ENCODE measurements around the gene ALG14.
"Not testable (repeated sequence)": the region's sequence is repeated elsewhere in the genome, so short reads cannot be mapped to it uniquely, and the experiment has no call there.

ALG14 gene

DNA sequence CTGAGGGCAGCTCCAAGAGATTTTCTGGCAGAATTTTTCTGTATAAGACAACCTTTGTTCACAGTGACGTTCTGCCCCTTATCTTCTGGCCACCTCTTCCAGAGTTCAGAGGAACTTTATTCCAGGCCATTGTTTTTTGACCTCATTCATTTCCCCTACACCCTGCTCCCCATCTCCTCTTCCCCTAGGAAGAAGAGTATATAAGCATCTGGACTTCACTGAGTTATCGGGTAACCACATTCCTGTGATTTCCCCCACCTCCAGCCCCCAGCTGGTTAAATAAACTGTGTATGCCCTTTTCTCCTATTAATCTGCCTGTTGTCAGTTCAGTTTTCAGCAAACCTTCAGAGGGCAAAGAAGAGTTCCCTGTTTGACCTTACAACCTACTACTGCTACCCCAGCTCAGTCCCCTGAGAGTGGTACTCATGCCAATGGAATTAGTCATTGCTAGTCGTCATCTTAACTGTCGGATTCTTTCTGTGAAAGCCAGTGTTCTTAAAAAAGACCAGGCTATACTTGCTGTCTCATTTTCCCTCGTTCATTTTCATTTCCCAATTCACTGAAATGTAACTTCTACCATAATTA is 14.3 kb upstream of the ALG14 start:
- no peak for DNase-seq

DNA sequence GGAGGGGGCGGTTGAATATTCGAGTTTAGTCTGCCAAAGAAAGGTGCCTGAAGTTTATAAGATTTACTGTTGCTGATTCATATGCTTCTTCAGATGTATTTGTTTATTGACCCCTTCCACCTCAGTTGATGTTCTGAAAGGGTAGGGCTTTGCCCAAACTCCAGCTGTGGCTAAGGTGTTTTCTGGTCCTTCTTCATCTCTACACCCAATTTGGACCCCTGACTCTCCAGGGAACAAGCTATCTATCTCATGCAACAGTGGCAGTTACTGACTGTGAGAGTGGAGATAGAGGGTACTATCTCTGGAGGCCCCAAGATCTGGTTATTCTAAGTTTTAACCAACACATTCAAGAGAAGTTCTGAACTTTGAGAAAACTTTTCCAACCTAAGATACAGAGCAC is 12.6 kb upstream of the ALG14 start:
- no peak for DNase-seq

DNA sequence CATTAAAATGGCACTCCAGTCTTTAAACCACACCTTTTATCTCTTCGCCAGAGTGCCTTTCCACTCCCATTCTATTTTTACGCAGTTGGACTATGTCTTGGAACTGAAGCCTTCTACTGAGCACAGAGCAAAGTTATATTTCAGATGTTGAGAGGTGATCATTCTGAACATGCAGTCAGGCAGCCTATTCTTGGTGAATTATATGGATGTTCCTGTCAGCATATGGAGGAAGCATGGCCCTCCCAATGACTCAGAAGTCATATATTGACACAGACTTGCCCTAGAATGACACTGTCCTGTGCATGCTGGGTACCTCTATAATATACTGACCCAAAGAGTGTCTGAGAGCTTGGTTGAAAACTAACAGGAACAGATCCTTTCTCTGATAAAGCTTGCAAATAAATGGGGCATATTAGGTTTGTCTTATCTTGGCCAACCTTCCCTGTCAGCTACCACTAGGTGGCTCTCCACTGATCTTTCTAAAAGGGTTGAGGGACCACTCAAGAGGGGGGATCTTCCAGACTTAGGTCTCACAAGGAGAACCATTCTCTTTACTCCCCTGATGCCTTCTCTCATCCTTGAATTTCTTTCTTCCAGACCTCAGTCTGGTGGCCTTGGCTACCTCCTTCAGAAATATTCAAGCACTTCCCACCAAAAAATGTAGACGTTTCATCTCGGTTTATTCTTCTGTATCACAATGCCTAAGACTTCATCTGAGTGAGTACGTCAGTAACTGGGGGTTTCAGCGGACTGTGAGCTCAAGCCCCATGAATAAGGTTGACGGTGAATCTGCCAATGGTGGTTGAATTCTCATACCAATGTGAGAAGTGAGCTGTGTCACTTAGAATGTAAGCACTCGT is 11.8 kb upstream of the ALG14 start:
- no peak for DNase-seq

DNA sequence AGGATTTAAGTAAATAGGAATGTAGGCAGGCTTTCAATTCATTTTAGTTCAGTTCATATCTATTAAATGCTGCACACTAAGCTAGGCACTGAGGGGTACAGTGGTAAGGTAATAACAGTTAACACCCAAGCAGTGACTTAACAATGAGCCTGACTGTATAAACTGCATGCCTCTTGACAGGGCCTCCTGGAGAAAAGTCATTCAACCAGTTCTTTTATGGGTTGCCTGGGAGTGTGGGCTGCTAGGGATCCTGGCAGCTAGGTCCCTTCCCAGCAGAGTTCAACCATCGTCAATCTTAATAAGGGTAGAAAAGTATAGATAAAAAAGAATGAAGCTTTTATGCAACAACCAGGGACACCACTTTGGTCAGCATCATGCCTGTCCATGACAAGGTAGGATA is 8.1 kb upstream of the ALG14 start:
- DNase-seq = no peak

DNA sequence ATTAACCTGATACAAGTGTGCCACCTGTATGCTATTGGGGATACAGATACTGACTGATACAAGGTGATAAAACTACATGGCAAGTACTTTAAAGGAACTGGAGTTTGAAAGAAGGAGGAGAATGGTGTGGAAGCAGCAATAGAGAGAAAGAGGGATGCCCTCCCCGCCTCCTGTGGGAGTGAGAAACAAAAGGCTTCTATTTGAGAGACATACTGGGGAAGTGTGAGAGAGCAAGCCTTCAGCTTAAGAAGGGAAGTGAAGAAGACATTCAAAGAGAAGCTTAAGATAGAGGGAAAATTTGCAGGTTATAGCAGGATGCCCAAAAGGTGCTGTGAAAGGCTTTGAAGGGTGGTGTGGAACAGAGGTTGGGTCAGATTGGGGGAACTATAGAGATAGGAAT is 7.7 kb upstream of the ALG14 start:
- no peak for DNase-seq

DNA sequence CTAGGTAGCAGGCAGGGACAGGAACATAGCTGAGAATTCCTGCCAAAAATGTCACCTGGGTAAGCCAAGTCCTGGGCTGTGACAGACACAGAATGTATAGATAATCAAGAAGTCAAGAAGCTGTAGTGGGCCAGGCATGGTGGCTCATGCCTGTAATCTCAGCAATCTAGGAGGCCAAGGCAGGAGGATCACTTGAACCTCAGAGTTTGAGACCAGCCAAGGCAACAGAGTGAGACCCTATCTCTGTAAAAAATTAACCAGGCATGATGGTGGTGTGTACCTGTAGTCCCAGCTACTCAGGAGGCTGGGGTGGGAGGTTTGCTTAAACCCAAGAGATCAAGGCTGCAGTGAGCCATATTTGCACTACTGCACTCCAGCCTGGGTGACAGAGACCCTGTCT is 3.3 kb upstream of the ALG14 start:
- no peak for DNase-seq

DNA sequence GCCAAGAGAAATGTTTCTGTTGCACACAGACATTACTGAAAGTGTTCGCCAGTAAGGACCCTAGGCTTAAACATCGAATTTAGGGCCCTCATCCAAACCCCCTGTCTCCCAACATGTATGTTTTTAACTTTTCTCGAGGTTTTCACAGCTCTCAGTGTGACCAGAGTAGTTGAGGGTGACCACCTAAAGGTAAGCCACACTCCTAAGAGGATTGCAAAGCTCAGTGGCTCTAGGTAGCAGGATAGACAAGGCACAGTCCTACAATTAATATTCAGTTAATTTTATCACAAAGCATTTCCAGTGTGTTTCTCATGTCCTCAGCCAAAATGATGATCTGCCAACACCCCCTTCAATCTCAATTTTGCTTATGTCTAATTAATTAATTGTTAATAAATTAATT is 695 bp upstream of the ALG14 start:
- no peak for DNase-seq

DNA sequence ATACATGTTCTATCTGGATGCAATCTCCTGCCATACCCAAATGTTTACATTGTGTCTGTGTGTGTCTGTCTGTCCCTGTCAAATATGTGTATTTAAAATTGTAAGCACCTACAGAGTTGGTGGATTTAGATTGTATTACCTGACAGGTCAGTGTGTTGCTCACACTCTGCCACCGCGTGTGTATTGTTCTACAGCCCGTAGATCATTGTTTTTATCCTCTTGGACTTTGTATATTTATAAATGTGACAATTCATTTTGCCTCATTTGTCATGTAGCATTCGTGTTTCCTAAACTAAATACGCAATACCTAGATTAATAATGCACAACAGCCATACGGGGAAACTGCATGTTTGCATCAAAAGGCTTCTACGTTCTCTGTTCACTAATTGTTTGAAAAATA is 634 bp downstream of the ALG14 start:
- DNase-seq = no peak

DNA sequence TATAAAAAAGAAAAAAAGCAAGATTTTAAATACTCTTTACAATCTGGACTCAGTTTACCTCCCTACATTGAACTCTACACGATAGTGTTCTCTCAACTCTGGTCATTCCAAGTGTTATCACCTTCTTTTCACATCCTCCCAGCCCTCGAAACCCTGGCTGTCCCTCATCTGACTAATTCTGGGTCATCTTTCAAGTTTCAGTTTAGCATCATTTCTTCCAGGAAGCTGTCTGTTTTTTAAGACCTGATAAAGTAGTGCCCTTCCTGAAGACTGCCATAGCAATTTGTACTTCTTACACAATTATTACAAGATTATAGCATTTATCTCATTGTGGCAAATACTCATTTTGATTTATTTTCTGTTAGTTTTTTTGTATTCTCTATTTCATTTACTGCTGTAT is 1.2 kb downstream of the ALG14 start:
- DNase-seq = no peak

DNA sequence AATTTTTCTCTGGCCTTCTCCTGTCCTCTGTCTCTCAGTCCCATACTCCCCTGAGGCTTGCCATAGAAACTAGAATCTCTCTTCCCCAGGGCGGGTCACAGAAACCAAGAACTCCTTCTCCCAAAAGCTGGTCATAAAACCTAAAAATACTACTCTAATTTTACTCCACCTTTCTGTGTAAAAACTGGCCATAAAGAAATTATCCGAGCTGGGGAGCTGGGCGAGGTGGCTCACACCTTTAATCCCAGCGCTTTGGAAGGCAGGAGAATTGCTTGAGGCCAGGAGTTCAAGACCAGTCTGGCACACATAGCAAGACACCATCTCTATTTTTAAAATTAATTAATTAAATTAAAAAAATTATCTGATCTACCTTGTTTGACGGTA is 3.0 kb downstream of the ALG14 start:
- DNase-seq = no peak

DNA sequence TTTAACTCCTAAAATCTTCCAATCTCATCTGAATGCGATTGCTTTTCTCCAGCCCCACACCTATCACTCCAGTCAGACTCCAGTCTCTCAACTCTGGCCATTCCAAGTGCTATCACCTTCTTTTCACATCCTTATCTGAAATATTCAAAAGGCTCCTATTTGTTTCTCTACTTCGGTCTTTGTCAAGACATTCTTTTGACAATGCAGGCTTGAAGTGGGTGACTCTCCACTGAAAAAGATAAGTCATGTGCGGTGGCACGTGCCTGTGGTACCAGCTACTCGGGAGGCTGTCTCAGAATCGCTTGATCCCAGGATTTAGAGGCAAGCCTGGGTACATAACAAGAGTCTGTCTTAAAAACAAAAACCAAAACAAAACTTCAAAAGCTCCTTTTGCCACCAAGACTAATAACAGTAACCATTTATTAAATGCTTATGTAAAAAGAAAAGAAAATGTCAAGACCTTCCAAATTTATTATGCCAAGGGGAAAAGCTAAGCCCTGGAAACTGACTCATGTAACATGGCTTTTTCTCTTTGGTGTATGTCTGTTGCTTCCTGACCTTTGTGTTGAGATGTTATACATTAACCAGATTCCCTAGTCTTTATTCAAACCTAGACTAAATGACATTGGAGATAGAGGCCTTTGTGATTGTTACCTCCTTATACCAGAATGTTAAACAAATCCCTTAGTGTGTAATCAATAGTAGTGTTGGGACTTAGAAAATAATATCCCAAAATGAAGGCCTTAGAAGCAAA is 3.6 kb downstream of the ALG14 start:
- DNase-seq = no peak

DNA sequence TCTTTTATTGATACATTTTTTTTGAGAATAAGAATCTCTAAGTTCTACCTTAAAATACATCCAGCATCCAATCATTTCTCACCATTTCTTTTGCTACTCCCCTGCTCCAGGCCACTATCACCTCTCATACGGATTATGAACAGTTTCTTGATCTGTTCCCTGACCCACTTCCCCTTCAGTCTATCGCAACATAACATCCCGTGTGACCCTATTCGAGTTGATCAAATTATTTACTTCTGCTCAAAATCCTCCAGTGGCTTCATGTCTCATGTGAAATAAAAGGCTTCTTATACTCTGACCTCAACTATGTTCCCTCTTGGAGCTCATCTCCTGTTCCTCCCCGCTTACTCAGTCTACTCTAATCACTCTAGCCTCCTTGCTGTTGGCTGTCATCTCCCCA is 5.2 kb downstream of the ALG14 start:
- DNase-seq = no peak

DNA sequence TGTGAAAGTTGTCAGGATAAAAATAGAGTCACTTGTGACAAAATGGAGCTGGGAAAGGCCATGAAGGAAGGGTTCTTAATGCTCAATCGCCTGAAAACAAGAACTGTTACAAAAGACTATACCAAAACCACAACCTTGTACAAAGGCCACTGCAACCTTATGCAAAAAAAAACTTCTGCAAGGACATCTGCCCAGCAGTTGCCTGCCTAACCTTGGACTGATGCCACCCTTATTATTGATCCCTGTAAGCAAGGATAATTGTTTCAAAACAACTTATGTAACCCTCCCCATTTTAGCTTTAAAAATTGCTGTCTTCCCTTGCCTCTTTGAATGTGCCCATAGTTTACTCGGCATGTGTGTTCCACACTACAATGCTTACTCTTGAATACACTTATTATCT is 5.7 kb downstream of the ALG14 start:
- DNase-seq = no peak

DNA sequence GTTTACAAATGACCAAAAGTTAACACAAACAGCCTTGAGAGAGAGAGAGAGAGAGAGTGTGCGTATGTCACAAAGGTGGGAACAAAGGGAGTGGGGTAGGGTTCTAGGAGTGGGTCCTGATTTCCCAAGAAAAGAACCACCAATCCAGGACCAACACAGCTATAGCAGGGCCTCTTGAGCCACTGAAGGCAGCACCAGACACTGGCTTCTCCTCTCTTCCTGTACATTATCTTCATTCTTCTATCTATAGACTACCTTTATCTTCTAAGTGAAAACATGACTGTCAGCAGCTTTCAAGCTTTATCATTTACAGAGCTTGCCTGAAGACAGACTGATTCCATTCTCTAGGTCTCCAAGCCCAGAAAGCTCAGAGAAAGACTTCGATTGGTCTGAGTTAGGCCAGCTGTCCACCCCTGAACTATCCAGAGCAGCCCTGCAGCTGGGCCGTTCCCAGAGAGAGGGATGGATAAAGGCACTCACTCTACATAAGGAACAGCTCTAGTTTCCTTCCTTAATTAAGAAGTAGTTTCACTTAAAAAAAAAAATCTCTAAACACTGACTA is 11.2 kb downstream of the ALG14 start:
- DNase-seq = no peak

DNA sequence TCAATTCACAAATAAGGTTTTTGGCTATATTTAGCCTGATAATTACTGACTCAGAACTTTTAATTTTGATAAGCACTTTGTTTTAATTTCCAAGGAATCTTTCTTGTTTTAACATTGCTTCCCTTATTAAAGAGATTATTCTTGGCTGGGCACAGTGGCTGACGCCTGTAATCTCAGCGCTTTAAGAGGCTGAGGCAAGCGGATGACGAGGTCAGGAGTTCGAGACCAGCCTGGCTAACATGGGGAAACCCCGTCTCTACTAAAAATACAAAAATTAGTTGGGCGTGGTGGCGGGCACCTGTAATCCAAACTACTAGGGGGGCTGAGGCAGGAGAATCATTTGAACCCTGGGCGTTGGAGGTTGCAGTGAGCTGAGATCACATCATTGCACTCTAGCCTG is 13.8 kb downstream of the ALG14 start:
- DNase-seq = no peak

DNA sequence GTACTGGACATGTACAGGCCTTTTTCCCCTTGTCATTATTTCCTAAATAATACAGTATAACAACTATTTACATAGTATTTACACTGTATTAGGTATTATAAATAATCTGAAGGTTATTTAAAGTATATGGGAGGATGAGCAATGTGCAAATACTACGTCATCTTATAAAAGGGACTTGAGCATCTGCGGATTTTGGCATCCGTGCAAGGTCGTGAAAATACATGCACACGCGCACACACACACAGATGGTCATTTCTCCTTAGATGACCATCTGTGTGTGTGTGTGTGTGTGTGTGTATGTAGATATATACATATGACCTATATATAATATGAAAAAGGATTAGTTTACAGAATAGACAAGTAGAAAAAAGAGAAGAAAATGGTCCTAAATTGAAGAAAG is 15.4 kb downstream of the ALG14 start:
- no peak for DNase-seq

DNA sequence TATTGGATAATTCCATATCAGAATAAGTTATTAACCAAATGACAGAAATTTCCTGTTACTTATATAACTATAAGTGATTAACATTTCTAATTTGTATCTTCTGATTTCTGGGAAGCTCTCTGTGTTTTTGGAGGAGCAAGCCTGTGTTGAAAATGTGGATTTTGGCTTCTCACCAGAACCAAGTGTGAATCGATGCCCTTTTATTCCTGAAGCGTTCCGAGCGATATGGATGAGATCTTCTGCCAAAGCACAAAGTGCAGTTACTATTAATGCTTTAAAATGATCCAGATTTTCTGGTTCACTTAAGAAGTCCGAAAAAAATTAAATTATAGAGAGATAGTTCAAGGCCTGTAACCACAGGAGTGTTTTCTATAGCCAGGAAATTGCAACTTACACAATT is 22.8 kb downstream of the ALG14 start:
- no peak for DNase-seq

DNA sequence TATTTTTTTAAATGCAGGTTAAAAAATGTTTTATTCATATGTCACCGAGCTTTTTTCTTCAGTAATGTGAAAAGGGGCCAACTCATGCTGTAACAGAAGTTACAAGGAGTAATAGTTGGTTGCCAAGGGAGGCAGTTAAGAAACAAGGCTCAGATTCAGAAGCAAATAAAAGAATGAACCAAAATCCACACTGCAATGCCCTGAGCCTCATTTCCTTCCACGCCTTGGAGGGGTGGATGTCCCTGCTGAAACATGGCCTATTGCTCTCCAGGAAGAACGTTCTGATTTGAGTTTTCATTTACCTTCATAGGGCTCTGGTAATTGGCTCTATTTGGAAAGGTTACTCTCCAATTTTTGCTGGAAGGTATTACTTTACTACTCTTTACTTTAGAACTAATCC is 24.4 kb downstream of the ALG14 start:
- no peak for DNase-seq

DNA sequence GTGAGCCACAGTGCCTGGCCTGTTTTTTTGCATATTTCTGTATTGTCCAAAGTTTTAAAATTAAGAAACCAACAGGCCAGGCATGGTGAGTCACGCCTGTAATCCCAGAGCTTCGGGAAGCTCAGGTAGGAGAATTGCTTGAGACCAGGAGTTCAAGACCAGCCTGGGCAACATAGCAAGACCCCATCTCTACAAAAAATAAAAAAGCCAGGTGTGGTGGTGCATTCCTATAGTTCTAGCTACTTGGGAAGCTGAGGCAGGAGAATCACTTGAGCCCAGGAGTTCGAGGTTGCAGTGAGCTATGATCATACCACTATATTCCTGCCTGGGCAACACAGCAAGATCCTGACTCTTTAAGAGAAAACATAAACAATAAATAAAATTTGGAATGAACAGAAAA is 25.1 kb downstream of the ALG14 start:
- DNase-seq = not testable (repeated sequence)

DNA sequence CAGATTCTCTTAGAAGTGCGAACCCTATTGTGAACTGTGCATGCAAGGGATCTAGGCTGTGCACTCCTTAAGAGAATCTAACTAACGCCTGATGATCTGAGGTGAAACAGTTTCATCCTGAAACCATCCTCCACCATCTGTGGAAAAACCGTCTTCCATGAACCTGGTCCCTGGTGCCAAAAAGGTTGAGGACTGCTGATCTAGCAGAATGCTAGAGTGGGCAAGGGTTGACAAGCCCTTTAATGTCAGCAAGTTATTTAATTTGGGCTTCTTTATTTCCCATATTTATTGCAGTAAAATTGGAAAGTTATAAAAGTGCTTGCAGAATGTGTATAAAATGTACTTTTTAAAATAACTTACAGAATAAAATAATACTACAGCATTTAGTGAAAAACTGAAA is 26.4 kb downstream of the ALG14 start:
- DNase-seq = no peak

DNA sequence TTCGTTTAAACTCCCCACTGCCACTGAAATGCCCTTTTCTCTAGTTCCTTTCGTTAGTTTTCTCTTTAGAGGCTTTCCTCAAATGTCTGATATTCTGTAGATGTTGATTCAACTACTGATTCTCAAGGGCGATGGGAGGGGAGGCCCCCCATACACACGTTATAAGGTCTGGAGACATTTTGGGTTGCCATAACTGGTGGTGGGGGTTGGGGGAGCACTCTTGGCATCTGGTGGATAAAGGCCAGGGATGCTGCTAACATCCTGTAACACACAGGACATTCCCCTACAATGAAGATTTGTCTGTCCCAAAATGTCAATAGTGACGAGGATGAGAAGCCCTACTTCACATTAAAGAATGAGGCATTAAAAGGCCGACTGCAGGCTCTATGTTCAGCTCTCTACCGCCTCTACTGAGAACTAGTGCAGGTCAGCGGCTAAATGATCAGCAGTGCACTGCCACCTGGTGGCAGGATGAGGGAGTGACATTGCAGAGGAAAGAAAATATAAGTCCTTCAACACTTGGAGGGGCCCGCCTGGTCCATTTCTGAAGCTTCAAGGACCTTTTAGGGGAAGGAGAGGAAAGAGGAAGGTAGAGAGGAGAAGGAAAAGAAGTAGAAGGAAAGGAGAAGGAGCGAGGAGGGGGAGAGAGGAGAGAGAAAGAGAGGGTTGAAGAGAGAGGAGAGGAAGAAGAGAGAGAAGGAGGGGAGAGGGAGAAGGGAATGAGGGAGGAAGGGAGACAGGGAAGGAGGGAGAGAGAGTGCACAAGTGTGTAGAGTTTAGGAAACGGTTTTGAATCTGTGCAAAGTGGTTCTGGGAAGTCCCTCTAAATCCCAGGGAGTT is 29.4 kb downstream of the ALG14 start:
- DNase-seq = no peak

DNA sequence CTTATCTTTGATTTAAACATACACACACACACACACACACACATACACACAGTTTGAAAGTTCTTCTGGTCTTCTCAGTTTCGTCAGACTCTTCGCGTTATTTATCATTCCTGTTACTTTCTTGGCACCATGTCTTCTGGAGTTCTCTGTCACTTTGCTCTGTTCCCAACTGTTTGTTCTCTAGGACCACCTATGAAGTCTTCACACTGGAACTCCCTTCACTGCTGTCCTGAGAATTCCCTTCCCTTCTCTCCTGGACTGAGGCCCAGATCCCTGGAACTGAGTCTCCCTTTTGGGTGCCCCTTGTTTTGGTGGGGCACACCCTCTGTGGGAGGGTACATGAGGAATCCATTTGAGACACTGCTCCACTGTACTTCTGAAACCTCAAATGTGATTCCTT is 30.5 kb downstream of the ALG14 start:
- DNase-seq = no peak
